OCI-LY1 (cell line): ENCODE results near the gene CLIC6.
"Not testable (repeated sequence)": the region's sequence is repeated elsewhere in the genome, so short reads cannot be mapped to it uniquely, and the experiment has no call there.

Experiments used
- H2AFZ ChIP-seq: fragments of 200-600 bp; sonication (generic), shearing (Covaris generic); 2 replicates; pipeline ENCODE4 v1.6.0; 2014; ENCODE audit warnings: antibody characterized with exemption, mild to moderate bottlenecking, low read length
- H3F3A ChIP-seq: fragments of 200-600 bp; sonication (generic), shearing (Covaris generic); 2 replicates; pipeline ENCODE4 v1.6.0; 2014; ENCODE audit warnings: mild to moderate bottlenecking, antibody characterized with exemption, low read length, moderate library complexity; ENCODE audit not compliant: insufficient read depth
- H3K27ac ChIP-seq: fragments of 200-600 bp; sonication (generic); 2 replicates; pipeline ENCODE4 v1.5.1; 2014; ENCODE audit warnings: low read length, mixed run types, mild to moderate bottlenecking, low read depth; ENCODE audit not compliant: poor library complexity, severe bottlenecking
- H3K27me3 ChIP-seq: fragments of 200-600 bp; sonication (generic); 2 replicates; pipeline ENCODE4 v1.6.0; 2014; ENCODE audit warnings: antibody characterized with exemption, mild to moderate bottlenecking, low read length, moderate library complexity; ENCODE audit not compliant: insufficient read depth
- H3K36me3 ChIP-seq: fragments of 200-600 bp; sonication (generic); 2 replicates; pipeline ENCODE4 v1.6.1; 2014; ENCODE audit warnings: mild to moderate bottlenecking, antibody characterized with exemption, low read length, moderate library complexity, mixed read lengths; ENCODE audit not compliant: insufficient read depth
- H3K4me1 ChIP-seq: fragments of 200-600 bp; sonication (generic); 2 replicates; pipeline ENCODE4 v1.5.1; 2014; ENCODE audit warnings: mild to moderate bottlenecking, low read length, moderate library complexity; ENCODE audit not compliant: insufficient read depth, severe bottlenecking
- H3K4me2 ChIP-seq: fragments of 200-600 bp; sonication (generic), shearing (Covaris generic); 2 replicates; pipeline ENCODE4 v1.6.1; 2014; ENCODE audit warnings: low read length
- H3K4me3 ChIP-seq: fragments of 200-600 bp; sonication (generic); 2 replicates; pipeline ENCODE4 v1.5.1; 2014; ENCODE audit warnings: low read length, low read depth, mild to moderate bottlenecking, mixed read lengths; ENCODE audit not compliant: poor library complexity, severe bottlenecking
- H3K79me2 ChIP-seq: fragments of 200-600 bp; shearing (Covaris generic); 2 replicates; pipeline ENCODE4 v1.6.1; 2016; ENCODE audit warnings: mixed run types, low read length, mixed read lengths; ENCODE audit not compliant: insufficient read depth
- H3K9ac ChIP-seq: fragments of 200-600 bp; sonication (generic), shearing (Covaris generic); 2 replicates; pipeline ENCODE4 v1.6.1; 2014; ENCODE audit warnings: mild to moderate bottlenecking, low read length, mixed read lengths
- H3K9me2 ChIP-seq: fragments of 200-600 bp; sonication (generic), shearing (Covaris generic); 2 replicates; pipeline ENCODE4 v1.6.1; 2014; ENCODE audit warnings: low read depth, mild to moderate bottlenecking, low read length, mixed read lengths
- H3K9me3 ChIP-seq: fragments of 200-600 bp; shearing (Covaris generic); 2 replicates; pipeline ENCODE4 v1.6.1; 2014; ENCODE audit warnings: low read length, mixed read lengths
- H4K20me1 ChIP-seq: fragments of 200-600 bp; sonication (generic), shearing (Covaris generic); 2 replicates; pipeline ENCODE4 v1.6.0; 2016; ENCODE audit warnings: mild to moderate bottlenecking, low read length; ENCODE audit not compliant: insufficient read depth
- EZH2 ChIP-seq: fragments of 200-600 bp; sonication (generic), shearing (Covaris generic); IDR thresholded peaks from 2 replicates; pipeline ENCODE4 v1.8.0; 2017; ENCODE audit warnings: borderline replicate concordance, mixed run types, mild to moderate bottlenecking, antibody characterized with exemption, low read length, moderate library complexity, mixed read lengths
- TF ChIP-seq, protein P1 (sequence below): fragments of 200-600 bp; sonication (generic), shearing (Covaris generic); IDR thresholded peaks from 2 replicates; pipeline ENCODE4 v1.5.1; 2017; ENCODE audit warnings: mild to moderate bottlenecking, antibody characterized with exemption, low read length, moderate library complexity, mixed read lengths

The CLIC6 gene

DNA sequence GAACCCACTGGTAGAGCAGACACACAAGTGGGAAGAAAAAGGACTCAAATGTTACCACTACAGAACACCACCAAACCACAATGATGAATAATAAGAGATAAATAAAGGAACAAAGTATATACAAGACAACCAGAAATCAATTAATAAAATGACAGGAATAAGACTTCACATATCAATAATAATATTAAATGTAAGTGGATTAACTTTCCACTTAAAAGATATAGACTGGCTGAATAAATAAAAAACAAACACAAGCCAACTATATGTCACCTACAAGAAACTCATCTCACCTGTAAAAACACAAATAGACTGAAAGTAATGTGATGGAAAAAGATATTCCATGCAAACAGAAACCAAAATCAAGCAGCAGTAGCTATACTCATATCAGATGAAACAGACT is 6.9 kb upstream of the CLIC6 start:
- Histone ChIP-seq H3K79me2 (no peaks in the 10 kb centered on the region), H3K27ac (no peak overlapping the region), H3K36me3 (no peaks in the 10 kb centered on the region), H4K20me1 (no peaks in the 10 kb centered on the region), H2AFZ (no peak overlapping the region), H3F3A (no peaks in the 10 kb centered on the region), H3K9me3 (no peaks in the 10 kb centered on the region), H3K4me2 (no peak overlapping the region), H3K9me2 (no peaks in the 10 kb centered on the region), H3K9ac (no peak overlapping the region), H3K4me3 (no peak overlapping the region), H3K27me3 (no peaks in the 10 kb centered on the region), H3K4me1 (no peaks in the 10 kb centered on the region)
- TF ChIP-seq EZH2, result no peak
- TF ChIP-seq, protein P1, sequence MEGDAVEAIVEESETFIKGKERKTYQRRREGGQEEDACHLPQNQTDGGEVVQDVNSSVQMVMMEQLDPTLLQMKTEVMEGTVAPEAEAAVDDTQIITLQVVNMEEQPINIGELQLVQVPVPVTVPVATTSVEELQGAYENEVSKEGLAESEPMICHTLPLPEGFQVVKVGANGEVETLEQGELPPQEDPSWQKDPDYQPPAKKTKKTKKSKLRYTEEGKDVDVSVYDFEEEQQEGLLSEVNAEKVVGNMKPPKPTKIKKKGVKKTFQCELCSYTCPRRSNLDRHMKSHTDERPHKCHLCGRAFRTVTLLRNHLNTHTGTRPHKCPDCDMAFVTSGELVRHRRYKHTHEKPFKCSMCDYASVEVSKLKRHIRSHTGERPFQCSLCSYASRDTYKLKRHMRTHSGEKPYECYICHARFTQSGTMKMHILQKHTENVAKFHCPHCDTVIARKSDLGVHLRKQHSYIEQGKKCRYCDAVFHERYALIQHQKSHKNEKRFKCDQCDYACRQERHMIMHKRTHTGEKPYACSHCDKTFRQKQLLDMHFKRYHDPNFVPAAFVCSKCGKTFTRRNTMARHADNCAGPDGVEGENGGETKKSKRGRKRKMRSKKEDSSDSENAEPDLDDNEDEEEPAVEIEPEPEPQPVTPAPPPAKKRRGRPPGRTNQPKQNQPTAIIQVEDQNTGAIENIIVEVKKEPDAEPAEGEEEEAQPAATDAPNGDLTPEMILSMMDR, result no peak

DNA sequence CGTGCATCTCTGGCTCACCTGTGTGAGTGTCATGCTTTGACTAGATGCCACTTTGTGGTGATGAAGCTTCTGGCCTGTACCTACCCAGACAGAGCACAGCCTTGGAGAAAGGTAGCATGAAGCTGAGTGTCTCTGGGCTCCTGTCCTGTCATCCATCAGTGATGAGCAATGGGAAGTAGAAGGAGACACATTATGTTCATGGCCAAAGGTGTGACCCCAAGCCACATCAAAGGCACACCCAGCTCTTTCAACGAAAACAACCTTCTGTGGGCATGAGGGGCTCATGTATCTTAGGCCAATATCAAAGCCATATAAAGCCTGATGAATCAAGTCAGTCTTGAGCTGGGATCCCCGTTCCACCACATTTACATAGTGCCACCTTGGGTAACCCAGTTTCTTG is 1.0 kb upstream of the CLIC6 start:
- TF ChIP-seq, protein P1, result no peak
- no peak for TF ChIP-seq EZH2
- no peak overlapping the region for H3K4me2 ChIP-seq
- no peak overlapping the region for H3K27ac ChIP-seq
- no peaks in the 10 kb centered on the region for H4K20me1 ChIP-seq
- no peak overlapping the region for H2AFZ ChIP-seq
- H3K9ac ChIP-seq, result no peak overlapping the region
- no peaks in the 10 kb centered on the region for H3K27me3 ChIP-seq
- no peaks in the 10 kb centered on the region for H3K79me2 ChIP-seq
- H3F3A ChIP-seq, result no peaks in the 10 kb centered on the region
- no peaks in the 10 kb centered on the region for H3K4me1 ChIP-seq
- no peak overlapping the region for H3K4me3 ChIP-seq
- H3K9me2 ChIP-seq, result no peaks in the 10 kb centered on the region
- no peaks in the 10 kb centered on the region for H3K9me3 ChIP-seq
- H3K36me3 ChIP-seq, result no peaks in the 10 kb centered on the region

- H3K36me3 ChIP-seq, result no peaks in the 10 kb centered on the region
- no peak overlapping the region for H3K4me2 ChIP-seq
- no peaks in the 10 kb centered on the region for H3K27me3 ChIP-seq
- H3K4me3 ChIP-seq, result no peak overlapping the region
- H3K9me2 ChIP-seq, result no peaks in the 10 kb centered on the region
- no peaks in the 10 kb centered on the region for H3K9me3 ChIP-seq
- no peaks in the 10 kb centered on the region for H3K79me2 ChIP-seq
- no peaks in the 10 kb centered on the region for H3F3A ChIP-seq
- no peak overlapping the region for H2AFZ ChIP-seq
- no peaks in the 10 kb centered on the region for H4K20me1 ChIP-seq
- H3K27ac ChIP-seq, result no peak overlapping the region
- no peaks in the 10 kb centered on the region for H3K4me1 ChIP-seq
- TF ChIP-seq, protein P1, result no peak
- no peak for TF ChIP-seq EZH2
- no peak overlapping the region for H3K9ac ChIP-seq
Measured at GRCh38 chr21:34669149-34669879, 520 bp downstream of the CLIC6 start.

DNA sequence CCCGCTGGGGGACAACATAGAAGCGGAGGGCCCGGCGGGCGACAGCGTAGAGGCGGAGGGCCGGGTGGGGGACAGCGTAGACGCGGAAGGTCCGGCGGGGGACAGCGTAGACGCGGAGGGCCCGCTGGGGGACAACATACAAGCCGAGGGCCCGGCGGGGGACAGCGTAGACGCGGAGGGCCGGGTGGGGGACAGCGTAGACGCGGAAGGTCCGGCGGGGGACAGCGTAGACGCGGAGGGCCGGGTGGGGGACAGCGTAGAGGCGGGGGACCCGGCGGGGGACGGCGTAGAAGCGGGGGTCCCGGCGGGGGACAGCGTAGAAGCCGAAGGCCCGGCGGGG is 1.1 kb downstream of the CLIC6 start:
- H3K9me2 ChIP-seq, H3K9me3 ChIP-seq, H3K36me3 ChIP-seq, H3K79me2 ChIP-seq, H3K9ac ChIP-seq, H3K27me3 ChIP-seq, H4K20me1 ChIP-seq, H3K4me2 ChIP-seq, H3K4me3 ChIP-seq, H3F3A ChIP-seq, H3K27ac ChIP-seq, H2AFZ ChIP-seq, H3K4me1 ChIP-seq: not testable (repeated sequence)
